SW480 (cell line): Measurements from ENCODE around the gene ZNF699.
"Not testable (repeated sequence)": the region's sequence is repeated elsewhere in the genome, so short reads cannot be mapped to it uniquely, and the experiment has no call there.

Source experiments
- DNase-seq: peaks from one replicate; pipeline ENCODE4 v3.0.0-alpha.2; 2016; ENCODE audit warnings: low spot score

ZNF699 gene

DNA sequence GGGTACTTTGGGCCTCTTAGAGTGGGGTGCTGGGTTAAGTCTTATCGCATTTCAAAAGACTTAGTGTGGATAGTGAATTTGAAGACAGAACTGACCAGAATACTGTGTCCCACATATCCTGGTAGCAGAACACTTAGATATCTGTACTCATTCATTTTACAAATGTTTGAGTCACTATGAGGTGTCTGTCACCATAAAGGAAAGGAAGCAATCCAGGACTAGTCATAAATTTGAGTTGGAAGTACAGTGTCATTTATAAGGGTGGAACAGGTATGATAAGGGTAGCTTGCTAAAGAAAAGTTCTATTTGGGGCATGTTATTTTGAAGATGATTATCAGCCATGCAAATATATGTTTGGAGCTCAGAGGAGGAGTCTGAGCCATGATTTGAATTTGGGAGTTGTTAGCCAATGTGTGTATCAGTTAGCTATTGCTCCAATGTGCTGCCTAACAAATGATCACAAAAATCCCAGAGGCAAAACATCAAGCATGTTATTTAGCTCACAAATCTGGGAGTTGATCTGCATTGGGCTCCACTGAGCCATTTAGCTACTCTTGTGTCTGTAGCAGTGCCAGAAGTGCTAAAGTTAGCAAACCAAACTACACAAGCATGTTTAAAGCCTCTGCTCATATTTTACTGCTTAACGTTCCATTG lies 20.3 kb downstream of the ZNF699 start:
- no peak for DNase-seq

DNA sequence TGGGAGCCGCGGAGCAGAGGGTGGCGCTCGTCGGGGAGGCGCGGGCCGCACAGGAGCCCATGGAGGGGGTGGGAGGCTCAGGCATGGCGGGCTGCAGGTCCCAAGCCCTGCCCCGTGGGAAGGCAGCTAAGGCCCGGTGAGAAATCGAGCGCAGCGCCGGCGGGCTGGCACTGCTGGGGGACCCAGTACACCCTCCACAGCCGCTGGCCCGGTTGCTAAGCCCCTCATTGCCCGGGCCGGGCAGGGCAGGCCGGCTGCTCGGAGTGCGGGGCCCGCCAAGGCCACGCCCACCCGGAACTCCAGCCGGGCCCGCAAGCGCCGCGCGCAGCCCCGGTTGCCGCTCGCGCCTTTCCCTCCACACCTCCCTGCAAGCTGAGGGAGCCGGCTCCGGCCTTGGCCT lies 26.2 kb downstream of the ZNF699 start:
- not testable (repeated sequence) for DNase-seq

DNA sequence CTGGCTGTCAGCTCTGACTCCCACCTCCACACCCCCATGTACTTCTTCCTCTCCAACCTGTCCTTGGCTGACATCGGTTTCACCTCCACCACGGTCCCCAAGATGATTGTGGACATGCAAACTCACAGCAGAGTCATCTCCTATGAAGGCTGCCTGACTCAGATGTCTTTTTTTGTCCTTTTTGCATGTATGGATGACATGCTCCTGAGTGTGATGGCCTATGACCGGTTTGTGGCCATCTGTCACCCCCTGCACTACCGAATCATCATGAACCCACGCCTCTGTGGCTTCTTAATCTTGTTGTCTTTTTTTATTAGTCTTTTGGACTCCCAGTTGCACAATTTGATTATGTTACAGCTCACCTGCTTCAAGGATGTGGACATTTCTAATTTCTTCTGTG lies 58.4 kb downstream of the ZNF699 start:
- DNase-seq: no peak

DNA sequence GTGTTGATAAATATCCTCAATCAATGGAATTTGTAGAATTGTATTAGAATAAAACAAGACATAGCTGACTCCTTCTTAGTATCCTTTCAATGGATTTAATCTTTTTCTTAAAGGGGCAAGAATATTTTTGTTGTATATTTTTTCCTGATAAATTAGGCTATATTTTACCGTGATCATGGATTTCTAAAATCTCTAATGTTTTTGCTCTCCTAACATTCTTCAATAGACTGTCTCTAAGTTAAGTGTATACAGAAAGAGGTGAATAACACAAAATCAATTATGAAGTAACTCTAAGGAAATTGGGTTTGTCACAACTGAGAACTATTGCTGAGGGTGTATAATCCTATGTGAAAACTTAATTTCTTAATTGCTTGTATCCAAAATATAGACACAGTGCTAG lies 59.0 kb downstream of the ZNF699 start, which contains the start of gene OR7E24:
OR7E24 (plus strand) TSS at position 301 of the 400 bp plus-strand sequence. CDS start 114 bp downstream, outside the sequence.
- no peak for DNase-seq
